Right renal pelvis (tissue), 4 donors: ENCODE results near the gene METTL16. TPM values are rescaled to one million over a fixed set of nuclear protein-coding genes. Genes with fewer than 3 reads are reported as not detected.

Source experiments
- DNase-seq, 4 donors: peaks; one replicate each; pipeline ENCODE4 v3.0.0-alpha.2; 2013; ENCODE audit warnings: low read depth in 4 of 4, low spot score in 3 of 4, missing footprints in 1 of 4
- polyA plus RNA-seq, 4 donors: library from polyadenylated mRNA; unstranded; fragments of 120-200 nt; gene quantifications; one replicate each; pipeline ENCODE4 v1.2.1, GENCODE V29; 2013; ENCODE audit not compliant: insufficient read length in 4 of 4

The METTL16 gene
- polyA plus RNA-seq, 4 donors, result 37.2 to 47.0 (median 42.1) TPM

- DNase-seq, result no peak
Measured at GRCh38 chr17:2418572-2418971, 93.1 kb downstream of the METTL16 start.

DNA sequence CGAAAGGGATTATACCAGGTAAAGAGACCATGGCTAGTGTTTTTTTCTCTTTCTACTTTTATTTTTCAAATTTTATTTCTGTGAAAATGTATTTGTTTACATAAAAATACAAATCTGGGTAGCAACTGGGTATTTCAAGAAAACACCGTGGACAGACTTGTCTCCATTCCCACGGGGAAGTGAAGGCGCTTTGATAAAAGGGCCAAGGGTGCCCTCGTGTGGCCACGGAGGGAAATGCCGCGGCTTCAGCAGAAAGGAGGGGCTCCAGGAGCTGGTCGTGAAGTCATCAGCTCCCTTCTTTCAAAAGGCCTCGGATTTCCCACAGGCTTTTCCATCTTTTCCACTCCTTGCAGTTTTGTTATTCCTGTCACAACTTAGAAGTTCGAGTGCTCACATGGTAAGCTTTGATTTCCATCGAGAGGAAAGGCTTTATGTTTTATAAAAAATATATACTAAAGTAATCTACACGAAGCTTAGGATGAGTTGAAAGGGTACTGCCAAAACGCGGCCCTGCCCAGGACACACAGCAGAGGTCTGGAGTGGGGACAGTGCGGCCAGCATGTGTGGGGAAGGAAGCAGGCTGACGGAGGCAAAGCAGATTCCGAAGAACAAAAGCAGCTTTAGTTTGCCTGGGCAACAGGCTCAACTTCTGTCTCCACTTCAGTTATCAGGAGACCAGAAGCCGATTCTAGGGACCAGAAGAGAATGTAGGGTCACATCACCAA lies 95.5 kb downstream of the METTL16 start:
- DNase-seq, result peak in 2 of 4 donors; percentile 74 to 82

GRCh38 chr17:2415081-2415480 lies 96.6 kb downstream of the METTL16 start:
- DNase-seq, result no peak

DNA sequence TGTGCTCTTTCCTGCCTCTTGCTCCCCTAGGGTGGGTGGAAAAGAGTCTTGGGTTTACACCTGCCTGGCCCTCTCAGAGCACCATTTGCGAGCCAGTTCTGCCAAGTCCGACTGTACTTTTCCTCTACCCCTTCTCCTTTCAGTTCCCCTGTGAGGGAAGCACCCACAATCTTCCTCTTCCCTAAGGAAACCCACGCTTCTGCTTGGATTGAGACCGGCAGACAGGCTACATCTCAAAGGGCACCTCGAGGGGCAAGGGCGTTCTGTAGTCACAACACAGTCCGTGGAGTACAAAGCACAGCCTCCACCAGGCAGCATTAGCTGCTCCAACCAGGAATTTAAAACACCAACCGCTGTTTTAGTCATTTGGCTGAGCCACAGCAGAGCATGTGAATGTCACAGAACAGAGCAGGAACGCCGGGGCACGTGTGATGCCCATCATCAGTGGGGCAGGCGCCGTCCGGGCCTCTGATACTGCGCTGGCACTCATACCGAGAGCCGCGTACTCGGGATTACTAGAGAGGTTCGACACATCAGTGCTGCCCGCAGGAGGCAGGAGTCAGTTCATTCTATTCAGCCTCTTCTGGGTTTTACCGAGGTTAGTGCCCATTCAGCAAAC lies 97.1 kb downstream of the METTL16 start:
- DNase-seq, result no peak

GRCh38 chr17:2412561-2413021 lies 99.1 kb downstream of the METTL16 start:
- no peak for DNase-seq

DNA sequence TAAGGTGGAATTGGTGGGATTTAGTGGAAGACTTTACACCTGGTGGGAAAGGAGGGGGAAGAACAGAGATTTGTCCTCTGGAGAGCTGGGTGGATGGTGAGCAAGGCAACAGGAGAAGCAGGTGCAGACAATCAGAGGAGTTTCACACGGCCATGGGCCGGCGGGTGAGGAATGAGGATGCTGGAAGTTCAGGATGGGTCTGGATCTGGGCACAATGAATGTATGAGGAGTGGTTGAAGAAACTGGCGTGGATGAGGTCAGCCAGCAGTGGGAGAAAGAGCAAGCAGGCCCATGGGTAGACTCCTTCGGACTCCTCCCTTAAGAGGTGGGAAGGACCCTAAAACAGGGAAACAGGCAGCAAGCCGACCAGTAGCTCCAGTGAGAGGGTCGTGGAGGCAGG lies 100.7 kb downstream of the METTL16 start:
- no peak for DNase-seq

DNA sequence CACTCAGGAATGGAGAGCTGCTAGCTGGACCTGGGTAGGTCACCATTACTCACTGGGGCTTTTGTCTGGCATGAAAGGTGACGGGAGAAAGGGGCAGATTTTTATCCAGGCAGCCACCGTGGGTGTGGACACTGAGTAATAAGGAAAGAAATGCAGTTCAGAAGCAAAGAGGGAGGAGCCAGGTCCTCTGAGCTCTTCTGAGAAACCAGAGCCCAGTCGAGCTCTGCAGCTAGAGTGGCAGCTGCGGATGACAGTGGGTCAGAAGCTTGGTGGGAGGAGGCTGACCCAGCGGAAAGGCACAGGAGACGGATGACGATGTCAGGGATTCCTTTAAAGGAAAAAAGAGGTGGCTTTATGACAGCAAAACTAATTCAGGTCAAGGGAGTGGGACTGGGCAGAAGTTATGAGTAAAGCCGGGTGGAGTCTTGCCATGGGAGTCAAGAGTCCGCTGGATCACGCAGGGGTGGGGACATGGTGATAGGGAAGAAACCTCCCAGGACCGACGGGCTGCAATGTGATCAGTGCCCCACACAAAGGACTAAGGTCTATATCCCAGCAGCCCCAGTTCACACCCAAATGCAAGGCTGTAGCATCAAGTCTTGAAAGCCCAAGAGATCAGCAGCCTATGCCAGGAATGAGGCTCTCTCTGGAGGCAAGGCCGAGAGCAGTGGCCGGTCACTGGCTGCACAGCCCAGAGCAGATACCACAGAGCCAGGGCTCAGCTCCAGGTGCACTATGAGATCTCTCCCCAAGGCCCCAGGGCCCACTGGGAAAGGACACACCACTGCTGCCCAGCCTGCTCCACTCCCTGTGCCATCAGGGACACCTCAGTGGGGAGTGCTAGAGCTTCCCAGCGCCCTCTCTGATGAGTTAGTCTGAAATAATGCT lies 104.5 kb downstream of the METTL16 start:
- no peak for DNase-seq

- DNase-seq, result no peak
Measured at GRCh38 chr17:2406271-2406902, 105.3 kb downstream of the METTL16 start.

- no peak for DNase-seq
Measured at GRCh38 chr17:2405247-2405926, 106.3 kb downstream of the METTL16 start.

- no peak for DNase-seq
Measured at GRCh38 chr17:2403044-2403443, 108.6 kb downstream of the METTL16 start.

GRCh38 chr17:2402544-2402943 lies 109.1 kb downstream of the METTL16 start:
- DNase-seq, result no peak

GRCh38 chr17:2401426-2402221 lies 110.1 kb downstream of the METTL16 start:
- DNase-seq, result peak; percentile 96 to 99 (median 98)

DNA sequence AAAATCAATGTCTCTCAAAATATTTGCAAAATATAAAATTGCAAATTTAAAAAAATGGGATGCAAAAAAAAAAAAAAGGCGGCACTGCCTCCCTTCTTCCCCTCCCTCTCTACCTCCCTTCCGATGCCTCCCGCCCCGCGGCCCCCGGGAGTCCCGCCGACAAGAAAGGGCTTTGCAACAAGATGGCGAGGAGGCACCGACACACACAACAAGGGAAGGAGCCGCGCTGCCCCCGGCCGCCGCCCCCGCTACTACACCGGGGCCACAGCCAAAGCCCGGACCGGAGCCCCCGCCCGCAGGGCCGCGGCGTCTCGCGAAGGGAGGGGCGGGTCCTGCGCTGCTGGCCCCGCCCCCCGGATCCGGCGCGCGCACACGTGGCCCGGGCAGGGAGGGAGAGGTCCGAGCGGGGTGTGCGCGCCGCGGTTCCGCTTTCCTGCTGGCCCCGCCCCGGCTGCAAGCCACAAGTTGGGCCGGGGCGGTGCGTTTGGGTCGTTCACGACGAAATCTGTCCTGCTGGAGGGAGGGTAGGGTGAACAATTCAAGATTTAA lies 110.7 kb downstream of the METTL16 start, which contains the start of gene MNT:
Gene MNT (minus strand): TSS at position 184 of the 549 bp plus-strand sequence. CDS start 348 bp downstream, outside the sequence.
- DNase-seq, result peak in 3 of 4 donors; percentile 82 to 89 (median 87)

GRCh38 chr17:2400474-2400866 lies 111.2 kb downstream of the METTL16 start:
- DNase-seq, result no peak

DNA sequence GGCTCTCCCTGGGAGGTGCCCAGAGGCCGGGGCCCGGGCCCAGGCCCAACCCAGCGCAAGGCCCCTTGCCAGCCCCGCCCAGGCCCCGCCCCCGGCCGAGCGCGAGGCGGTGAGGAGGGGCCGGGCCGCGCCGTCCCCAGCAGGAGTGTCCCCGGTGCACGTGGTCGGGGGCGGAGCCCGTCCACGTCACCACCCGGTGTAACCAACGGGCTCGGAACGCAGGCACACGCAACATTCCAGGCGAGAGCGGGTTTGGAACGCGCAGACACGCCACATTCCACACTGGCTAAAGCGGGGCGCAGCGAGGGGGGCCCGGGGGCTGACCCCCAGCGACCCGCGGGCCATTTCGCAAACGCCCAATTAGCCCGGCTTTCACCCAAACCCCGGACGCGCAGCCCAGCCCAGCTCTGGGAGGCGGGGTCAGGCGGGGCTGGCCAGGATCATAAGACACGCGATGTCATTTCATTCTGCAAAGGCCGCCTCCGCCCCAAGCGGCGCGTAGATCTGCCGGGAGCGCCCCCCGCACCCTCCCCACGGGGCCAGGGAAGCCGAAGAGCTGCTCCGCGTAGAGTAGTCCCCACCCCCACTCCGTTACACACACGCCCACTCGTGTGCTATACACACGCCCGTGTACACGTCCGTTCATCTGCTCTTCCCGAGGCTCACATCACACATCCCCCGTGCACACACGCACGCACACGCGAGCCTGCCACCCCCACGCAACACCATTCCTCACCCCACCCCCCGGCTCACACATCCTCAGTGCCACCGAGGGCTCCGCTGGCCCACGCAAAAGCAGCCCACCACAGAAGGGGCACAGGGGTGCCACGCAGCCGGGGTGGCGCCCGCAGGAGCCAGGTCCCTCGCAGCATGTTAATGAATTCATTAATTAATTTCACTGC lies 111.9 kb downstream of the METTL16 start:
- DNase-seq, result peak; percentile 88 to 94 (median 92)

- no peak for DNase-seq
Measured at GRCh38 chr17:2398655-2399571, 112.8 kb downstream of the METTL16 start.

DNA sequence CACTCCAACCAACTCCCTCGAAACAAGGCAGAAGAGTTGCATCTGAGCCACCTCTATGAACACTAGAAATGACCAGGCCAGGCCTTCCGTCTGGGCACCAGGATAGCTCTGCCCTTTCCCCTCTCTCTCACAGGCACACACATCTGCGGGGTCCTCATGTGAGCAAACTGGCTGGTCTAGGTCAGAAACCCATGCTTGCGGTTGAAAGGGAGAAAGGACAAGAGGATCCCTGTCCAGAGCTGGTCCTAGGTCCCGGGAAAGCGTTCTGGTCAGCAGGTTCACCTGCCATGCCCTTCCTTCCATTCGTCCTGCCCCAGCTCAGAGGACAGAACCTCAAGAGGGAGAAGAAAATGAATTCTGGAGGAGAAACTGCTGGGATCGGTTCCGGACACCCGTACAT lies 113.5 kb downstream of the METTL16 start:
- DNase-seq, result no peak
